Measurements from ENCODE around the gene UBE2K.
"Not testable (repeated sequence)": the region's sequence is repeated elsewhere in the genome, so short reads cannot be mapped to it uniquely, and the experiment has no call there.

UBE2K gene

GRCh38 chr4:39812500-39812899 is 114.6 kb downstream of the UBE2K start:
- DNase-seq = no peak

GRCh38 chr4:39813033-39813432 is 115.1 kb downstream of the UBE2K start:
- DNase-seq = not testable (repeated sequence)

- DNase-seq = not testable (repeated sequence)
Observed at GRCh38 chr4:39813761-39814160, 115.8 kb downstream of the UBE2K start.

- no peak for DNase-seq
Observed at GRCh38 chr4:39814403-39815185, 116.7 kb downstream of the UBE2K start.

- no peak for DNase-seq
Observed at GRCh38 chr4:39818646-39819045, 120.7 kb downstream of the UBE2K start.

- no peak for DNase-seq
Observed at GRCh38 chr4:39820186-39820585, 122.2 kb downstream of the UBE2K start.

GRCh38 chr4:39821951-39822350 is 124.0 kb downstream of the UBE2K start:
- no peak for DNase-seq

GRCh38 chr4:39822662-39823061 is 124.7 kb downstream of the UBE2K start:
- no peak for DNase-seq

GRCh38 chr4:39823191-39823590 is 125.3 kb downstream of the UBE2K start:
- DNase-seq = no peak

- DNase-seq = no peak
Observed at GRCh38 chr4:39825090-39825489, 127.2 kb downstream of the UBE2K start.

- DNase-seq = no peak
Observed at GRCh38 chr4:39825741-39826231, 127.8 kb downstream of the UBE2K start.

Measured in activated naive CD4-positive, alpha-beta T cell treated with Interleukin-2 at 50 U/mL for 16 hours (primary cell).